Fibroblast of gingiva (primary cell): ENCODE measurements around the gene KCTD16.

Experiments used
- DNase-seq: peaks from one replicate; pipeline ENCODE4 v3.0.0-alpha.2; 2011; ENCODE audit warnings: low read depth

Gene KCTD16

GRCh38 chr5:144166696-144167095, 4.0 kb upstream of the KCTD16 start:
- DNase-seq = no peak

DNA sequence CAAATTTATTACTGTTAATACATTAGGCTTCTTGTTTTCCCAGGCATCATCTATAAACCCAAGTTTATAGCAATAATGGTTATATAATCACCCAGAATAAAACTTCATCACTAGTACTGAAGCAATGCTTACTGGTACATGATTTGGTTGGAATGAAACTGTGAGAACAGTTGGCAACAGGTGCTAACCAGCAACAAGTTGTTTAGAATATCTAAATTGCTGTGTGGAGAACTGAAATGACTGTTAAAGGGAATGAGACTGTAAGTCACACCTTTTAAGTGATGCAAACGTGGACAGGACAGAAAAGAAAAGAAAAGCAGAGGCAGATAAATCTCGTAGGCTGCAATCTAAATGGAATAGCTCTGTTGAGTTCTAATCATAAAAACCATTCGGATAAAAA, 2.7 kb upstream of the KCTD16 start:
- DNase-seq = no peak

DNA sequence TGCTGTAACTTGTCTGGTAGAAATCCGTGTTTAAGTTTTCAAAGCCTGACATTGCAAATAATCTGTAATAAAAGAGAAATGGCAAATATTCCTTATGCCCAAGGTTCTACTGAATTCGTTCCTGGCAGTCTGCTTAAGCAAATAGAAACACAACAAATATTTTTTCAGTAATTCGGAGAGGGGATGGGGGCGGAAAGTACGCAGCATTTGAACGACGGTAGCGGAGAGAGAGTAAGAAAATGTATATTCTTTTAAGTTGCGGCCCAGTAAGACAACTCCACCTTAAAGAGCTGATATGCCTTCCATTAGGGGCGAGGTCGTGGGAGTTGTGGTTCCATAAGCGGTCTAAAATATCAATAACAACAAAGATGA, 783 bp upstream of the KCTD16 start:
- no peak for DNase-seq

- no peak for DNase-seq
These were observed 3.1 kb downstream of the KCTD16 start for GRCh38 chr5:144173766-144174165.

- DNase-seq = no peak
These were observed 6.9 kb downstream of the KCTD16 start for GRCh38 chr5:144177548-144177947.

DNA sequence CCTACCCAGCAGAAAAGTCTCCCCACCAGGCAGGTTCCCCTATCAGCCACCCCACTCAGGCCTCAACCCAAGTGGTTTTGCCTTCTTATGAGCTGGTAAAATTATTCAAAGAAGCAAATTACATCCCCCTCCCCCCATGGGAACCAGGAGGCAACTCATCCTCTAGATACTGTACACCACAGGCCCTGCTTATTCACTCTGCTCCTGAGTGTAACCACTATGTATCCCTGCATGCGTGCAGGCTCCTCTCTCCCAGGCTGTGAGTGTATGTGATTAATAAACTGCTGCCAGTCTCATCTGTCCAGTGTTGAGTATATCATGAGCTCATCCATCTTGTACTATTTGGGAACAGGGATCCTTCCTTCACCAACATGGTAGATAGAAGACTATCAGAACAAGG, 8.6 kb downstream of the KCTD16 start:
- DNase-seq = no peak

DNA sequence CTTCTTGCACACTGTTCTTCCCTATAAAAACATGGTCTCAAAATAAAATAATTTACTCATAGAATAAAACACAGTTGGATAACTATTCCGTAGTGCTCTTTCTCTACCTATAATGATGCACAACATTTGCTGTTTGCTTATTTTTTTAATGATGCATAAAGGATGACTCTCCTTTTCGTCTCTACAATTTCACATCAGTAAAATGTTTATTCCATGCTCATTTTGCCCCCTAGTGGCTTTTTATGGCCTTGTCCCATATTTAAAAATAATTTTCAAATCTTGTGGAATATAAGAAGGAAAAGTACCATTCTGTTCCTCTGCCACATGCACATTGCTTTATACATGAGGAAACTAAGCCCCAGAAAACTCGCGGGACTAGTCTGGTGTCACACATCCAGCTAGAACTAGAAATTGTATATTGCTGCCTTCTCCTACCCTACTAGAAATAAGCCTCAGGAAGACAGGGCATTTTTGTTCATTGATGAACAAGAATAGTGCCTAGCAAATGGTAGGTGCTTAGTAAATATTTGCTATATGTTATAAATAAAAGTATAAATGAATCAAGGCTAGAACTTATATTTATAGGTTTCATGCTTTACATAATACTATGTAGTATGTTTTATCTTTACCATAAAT, 12.7 kb downstream of the KCTD16 start:
- peak; percentile 33 for DNase-seq

- DNase-seq = peak; percentile 96
These were observed 17.1 kb downstream of the KCTD16 start for GRCh38 chr5:144187699-144188294.

- DNase-seq = no peak
These were observed 19.2 kb downstream of the KCTD16 start for GRCh38 chr5:144189800-144190429.

GRCh38 chr5:144191531-144191930, 20.9 kb downstream of the KCTD16 start:
- no peak for DNase-seq

GRCh38 chr5:144191998-144192397, 21.3 kb downstream of the KCTD16 start:
- peak; percentile 56 for DNase-seq

GRCh38 chr5:144192661-144193060, 22.0 kb downstream of the KCTD16 start:
- no peak for DNase-seq

- no peak for DNase-seq
These were observed 23.5 kb downstream of the KCTD16 start for GRCh38 chr5:144194144-144194543.

- no peak for DNase-seq
These were observed 24.8 kb downstream of the KCTD16 start for GRCh38 chr5:144195448-144195847.

GRCh38 chr5:144196612-144197011, 25.9 kb downstream of the KCTD16 start:
- DNase-seq = no peak

- peak; percentile 24 for DNase-seq
These were observed 27.7 kb downstream of the KCTD16 start for GRCh38 chr5:144198386-144198785.

- DNase-seq = no peak
These were observed 30.9 kb downstream of the KCTD16 start for GRCh38 chr5:144201588-144201987.

DNA sequence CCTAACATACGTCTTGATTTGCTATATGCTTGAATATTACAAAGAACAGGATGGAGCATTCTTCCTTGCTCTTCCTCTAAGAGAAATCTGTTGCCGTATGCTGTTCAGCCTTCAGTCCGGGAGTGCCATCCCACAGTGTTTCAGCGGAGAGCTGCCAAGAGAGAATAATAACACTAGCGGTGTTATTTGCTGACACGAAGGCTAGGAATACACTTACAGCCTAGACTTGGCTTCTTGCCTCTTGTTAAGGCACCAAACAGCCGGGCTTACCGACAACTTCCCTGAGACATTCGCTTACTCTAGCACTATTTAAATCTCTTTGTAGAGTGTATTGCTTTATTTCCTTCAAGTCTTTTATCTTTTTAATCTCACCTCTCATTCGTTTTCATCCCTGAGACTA, 31.4 kb downstream of the KCTD16 start:
- no peak for DNase-seq

GRCh38 chr5:144202726-144203125, 32.1 kb downstream of the KCTD16 start:
- DNase-seq = no peak

DNA sequence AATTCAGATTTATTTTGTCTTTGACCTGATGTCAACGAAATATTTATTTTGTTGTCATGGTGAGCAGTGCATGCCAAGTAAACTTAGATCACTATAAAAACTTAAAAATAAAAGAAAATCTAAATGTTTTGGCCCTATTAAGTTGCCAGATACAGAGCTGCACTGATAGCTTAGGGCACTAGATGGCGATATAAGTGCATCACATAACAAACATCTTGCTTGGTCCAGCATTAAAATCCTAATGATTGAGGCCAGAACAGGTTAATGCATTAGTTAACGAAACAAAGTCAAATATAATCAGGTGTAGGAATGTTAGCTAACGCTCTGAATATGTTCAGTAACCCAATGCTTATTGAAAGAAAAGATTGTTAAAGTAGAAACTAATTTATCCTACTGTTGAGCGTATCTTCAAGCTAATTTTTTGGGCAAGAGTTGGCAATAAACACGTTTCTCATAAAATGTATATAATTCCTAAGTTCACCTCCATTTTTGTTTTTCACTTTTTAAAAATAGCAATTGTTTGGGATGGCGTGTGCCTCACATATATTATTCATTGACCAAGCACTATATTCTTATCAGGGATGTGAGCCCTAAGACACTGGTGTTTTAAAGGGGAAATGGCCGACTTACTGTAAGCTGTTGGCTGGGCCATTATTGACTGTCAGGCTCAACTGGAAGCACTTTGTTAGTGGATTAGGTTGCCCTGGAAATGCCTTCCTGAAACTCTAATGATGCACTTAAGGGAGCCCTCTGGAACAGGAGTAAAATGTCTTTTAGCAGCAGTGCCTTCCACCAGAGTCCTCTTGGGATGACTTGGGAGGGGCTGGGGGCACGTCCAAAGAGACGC, 33.3 kb downstream of the KCTD16 start:
- DNase-seq = peak; percentile 64

DNA sequence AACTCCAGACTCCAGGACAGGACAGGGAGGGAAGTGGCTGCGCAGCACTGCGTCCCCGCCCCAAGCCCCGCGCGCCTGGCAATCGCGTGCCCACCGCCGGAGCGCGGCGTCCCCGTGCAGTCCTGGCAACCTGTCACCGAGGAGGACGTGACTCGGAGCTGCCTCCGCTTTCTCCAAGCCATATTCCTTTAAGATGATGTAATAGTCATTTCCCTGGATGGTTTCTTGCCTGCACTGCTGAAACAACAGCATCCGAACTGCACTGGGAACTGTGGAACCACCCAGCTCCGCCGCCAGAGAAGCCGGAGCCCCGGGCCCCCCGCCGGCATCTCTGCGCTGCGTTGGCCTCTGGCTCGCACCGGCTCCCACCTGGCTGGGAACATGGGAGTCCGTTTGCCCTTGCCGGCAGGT, 34.5 kb downstream of the KCTD16 start:
- peak; percentile 9 for DNase-seq

DNA sequence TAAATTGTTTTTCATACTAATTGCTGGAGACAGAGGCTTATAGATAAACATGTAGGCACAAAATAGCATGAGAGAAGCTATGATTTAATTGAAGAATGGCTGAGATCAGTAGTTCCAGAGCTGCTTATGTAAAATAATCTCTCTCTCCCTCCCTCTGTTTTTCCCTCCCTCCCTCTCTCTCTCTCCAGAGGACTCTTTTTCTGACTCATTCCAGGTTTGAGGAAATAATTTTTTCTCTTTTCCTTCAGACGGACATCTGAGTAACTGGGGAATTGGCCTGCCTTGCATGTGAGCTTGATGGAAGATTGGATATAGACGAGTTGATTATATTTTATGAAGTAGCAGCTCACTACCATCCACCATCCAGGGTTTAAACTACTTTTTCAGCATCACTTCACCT, 35.5 kb downstream of the KCTD16 start:
- no peak for DNase-seq
